LNCAP (cell line): ENCODE data around the gene SRP68.
A peak's percentile ranks its signal among the peaks of the same experiment; 100 is the strongest.

Experiments
- CTCF ChIP-seq: fragments of 450-650 bp; IDR thresholded peaks from 2 replicates; pipeline ENCODE4 v1.5.1; 2017; ENCODE audit warnings: mild to moderate bottlenecking

Gene SRP68

GRCh38 chr17:76004750-76005262, 67.5 kb downstream of the SRP68 start:
- TF ChIP-seq CTCF: no peak

GRCh38 chr17:76003915-76004314, 68.4 kb downstream of the SRP68 start:
- TF ChIP-seq CTCF: no peak

- no peak for TF ChIP-seq CTCF
Measured at GRCh38 chr17:76002100-76002499, 70.2 kb downstream of the SRP68 start.

- TF ChIP-seq CTCF: peak; percentile 33; the same call in 1 of the 2 replicates
Measured at GRCh38 chr17:76000755-76001521, 71.4 kb downstream of the SRP68 start, which contains the start of gene CDK3. Gene CDK3 (plus strand): TSS chr17:76000855. CDS start chr17:76001426, 571 bp downstream.

GRCh38 chr17:76000016-76000754, 72.1 kb downstream of the SRP68 start:
- peak; percentile 89 for TF ChIP-seq CTCF

GRCh38 chr17:75998327-75998795, 74.0 kb downstream of the SRP68 start:
- TF ChIP-seq CTCF: no peak

- no peak for TF ChIP-seq CTCF
Measured at GRCh38 chr17:75996665-75997590, 75.4 kb downstream of the SRP68 start.
